ENCODE measurements around the gene MANEAL. TPM values are rescaled to one million over a fixed set of nuclear protein-coding genes. Genes with fewer than 3 reads are reported as not detected.

Gene MANEAL
- total and polyA plus RNA-seq, 2 of the 13 experiments (the other 11 are each of a cell fraction or from before 2014, with no cell fraction given), result 20.8 to 26.4 TPM

DNA sequence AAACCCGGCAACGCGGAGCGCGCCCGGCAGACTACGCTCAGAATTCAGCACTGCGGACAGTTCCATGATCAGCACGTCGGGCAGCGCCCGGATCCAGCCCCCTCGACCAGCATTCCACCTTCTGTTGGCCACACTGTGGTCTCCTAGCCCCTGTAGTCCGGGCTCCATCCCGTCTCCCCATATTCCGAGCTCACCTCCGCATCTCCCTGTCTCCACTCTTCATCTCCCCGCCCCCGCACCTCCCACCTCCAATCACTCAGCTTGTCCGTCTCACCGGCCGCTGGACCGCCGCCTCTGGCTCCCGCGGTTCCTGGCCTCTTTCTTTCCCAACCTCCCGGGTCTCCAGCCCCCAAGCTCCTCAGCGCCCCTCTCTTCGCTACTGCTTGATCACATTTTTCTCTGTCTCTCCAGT lies 29.2 kb upstream of the MANEAL start (continued):
- TF ChIP-seq ATRX (CRISPR knock-in tag; IDR thresholded peaks at IDR 0.05; ENCODE audit: borderline replicate concordance) (peak; percentile 92; the same call in 1 of the 2 replicates), HDAC6 (IDR thresholded peaks at IDR 0.05; ENCODE audit: low read depth, low read length) (no peak), CREB1 (IDR thresholded peaks at IDR 0.05) (no peak), CREB1 (CRISPR knock-in tag; IDR thresholded peaks at IDR 0.05) (no peak), ZFP82 (CRISPR knock-in tag; IDR thresholded peaks at IDR 0.05; ENCODE audit: borderline replicate concordance) (peak; percentile 100), SKIL (CRISPR knock-in tag; IDR thresholded peaks at IDR 0.05; ENCODE audit: borderline replicate concordance) (peak; percentile 59; the same call in 1 of the 2 replicates), HMG20B (CRISPR knock-in tag; conservative IDR thresholded peaks at IDR 0.05) (peak; percentile 98), PHF21A (CRISPR knock-in tag; IDR thresholded peaks at IDR 0.05) (no peak), JUND (CRISPR knock-in tag; IDR thresholded peaks at IDR 0.05) (peak; percentile 75), ZZZ3 (CRISPR knock-in tag; IDR thresholded peaks at IDR 0.05; ENCODE audit: borderline replicate concordance) (peak; percentile 85; the same call in 1 of the 2 replicates), NBN (conservative IDR thresholded peaks at IDR 0.05) (no peak), ZNF775 (CRISPR knock-in tag; IDR thresholded peaks at IDR 0.05; ENCODE audit: borderline replicate concordance) (peak; percentile 91; the same call in 1 of the 2 replicates), ZNF44 (CRISPR knock-in tag; IDR thresholded peaks at IDR 0.05) (peak; percentile 99; the same call in 1 of the 2 replicates), NCOR1 (IDR thresholded peaks at IDR 0.05; ENCODE audit: borderline replicate concordance, low read length) (no peak), SOX13 (IDR thresholded peaks at IDR 0.05) (no peak), SOX13 (CRISPR knock-in tag; conservative IDR thresholded peaks at IDR 0.05 in 1 of 2, IDR thresholded peaks at IDR 0.05 in 1 of 2) (peak in 1 of 2 experiments; percentile 87; a peak in 2 of 4 replicates), PLSCR1 (CRISPR knock-in tag; IDR thresholded peaks at IDR 0.05; ENCODE audit: borderline replicate concordance) (peak; percentile 99; the same call in 1 of the 2 replicates), SRSF9 (IDR thresholded peaks at IDR 0.05; ENCODE audit: borderline replicate concordance, insufficient read depth, low read depth, low read length, poor library complexity, severe bottlenecking) (no peak), HOXA5 (CRISPR knock-in tag; IDR thresholded peaks at IDR 0.05) (peak; percentile 100)
- TF ChIP-seq, protein P1, sequence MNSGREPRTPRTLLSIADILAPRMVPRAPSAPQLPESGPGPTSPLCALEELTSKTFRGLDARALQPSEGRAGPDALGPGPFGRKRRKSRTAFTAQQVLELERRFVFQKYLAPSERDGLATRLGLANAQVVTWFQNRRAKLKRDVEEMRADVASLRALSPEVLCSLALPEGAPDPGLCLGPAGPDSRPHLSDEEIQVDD (CRISPR knock-in tag; IDR thresholded peaks at IDR 0.05; ENCODE audit: borderline replicate concordance), result peak; percentile 99; the same call in 1 of the 2 replicates
- TF ChIP-seq, protein P2, sequence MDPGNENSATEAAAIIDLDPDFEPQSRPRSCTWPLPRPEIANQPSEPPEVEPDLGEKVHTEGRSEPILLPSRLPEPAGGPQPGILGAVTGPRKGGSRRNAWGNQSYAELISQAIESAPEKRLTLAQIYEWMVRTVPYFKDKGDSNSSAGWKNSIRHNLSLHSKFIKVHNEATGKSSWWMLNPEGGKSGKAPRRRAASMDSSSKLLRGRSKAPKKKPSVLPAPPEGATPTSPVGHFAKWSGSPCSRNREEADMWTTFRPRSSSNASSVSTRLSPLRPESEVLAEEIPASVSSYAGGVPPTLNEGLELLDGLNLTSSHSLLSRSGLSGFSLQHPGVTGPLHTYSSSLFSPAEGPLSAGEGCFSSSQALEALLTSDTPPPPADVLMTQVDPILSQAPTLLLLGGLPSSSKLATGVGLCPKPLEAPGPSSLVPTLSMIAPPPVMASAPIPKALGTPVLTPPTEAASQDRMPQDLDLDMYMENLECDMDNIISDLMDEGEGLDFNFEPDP (CRISPR knock-in tag; conservative IDR thresholded peaks at IDR 0.05), result peak; percentile 100
- TF ChIP-seq, protein P3, sequence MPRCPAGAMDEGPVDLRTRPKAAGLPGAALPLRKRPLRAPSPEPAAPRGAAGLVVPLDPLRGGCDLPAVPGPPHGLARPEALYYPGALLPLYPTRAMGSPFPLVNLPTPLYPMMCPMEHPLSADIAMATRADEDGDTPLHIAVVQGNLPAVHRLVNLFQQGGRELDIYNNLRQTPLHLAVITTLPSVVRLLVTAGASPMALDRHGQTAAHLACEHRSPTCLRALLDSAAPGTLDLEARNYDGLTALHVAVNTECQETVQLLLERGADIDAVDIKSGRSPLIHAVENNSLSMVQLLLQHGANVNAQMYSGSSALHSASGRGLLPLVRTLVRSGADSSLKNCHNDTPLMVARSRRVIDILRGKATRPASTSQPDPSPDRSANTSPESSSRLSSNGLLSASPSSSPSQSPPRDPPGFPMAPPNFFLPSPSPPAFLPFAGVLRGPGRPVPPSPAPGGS (CRISPR knock-in tag; IDR thresholded peaks at IDR 0.05), result peak; percentile 98
- TF ChIP-seq, protein P4, sequence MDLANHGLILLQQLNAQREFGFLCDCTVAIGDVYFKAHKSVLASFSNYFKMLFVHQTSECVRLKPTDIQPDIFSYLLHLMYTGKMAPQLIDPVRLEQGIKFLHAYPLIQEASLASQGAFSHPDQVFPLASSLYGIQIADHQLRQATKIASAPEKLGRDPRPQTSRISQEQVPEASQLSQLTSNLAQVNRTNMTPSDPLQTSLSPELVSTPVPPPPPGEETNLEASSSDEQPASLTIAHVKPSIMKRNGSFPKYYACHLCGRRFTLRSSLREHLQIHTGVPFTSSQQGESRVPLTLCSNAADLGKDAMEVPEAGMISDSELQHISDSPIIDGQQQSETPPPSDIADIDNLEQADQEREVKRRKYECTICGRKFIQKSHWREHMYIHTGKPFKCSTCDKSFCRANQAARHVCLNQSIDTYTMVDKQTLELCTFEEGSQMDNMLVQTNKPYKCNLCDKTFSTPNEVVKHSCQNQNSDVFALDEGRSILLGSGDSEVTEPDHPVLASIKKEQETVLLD (CRISPR knock-in tag; IDR thresholded peaks at IDR 0.05; ENCODE audit: low read depth), result peak; percentile 88

Data from HepG2 (cell line).